Neural cell (in vitro differentiated cells): ENCODE data around the gene YWHAQ.

Experiments
- CTCF ChIP-seq: fragments of 450-650 bp; IDR thresholded peaks from 2 replicates; pipeline ENCODE4 v1.5.1; 2014; ENCODE audit warnings: antibody characterized with exemption, mild to moderate bottlenecking, moderate library complexity; ENCODE audit not compliant: poor library complexity, severe bottlenecking
- EP300 ChIP-seq: fragments of 450-650 bp; conservative IDR thresholded peaks from 2 replicates; pipeline ENCODE4 v1.6.1; 2014; ENCODE audit warnings: antibody characterized with exemption, mild to moderate bottlenecking, moderate library complexity; ENCODE audit not compliant: poor library complexity, severe bottlenecking
- EZH2 ChIP-seq: fragments of 200-600, 300-800 bp; shearing (Covaris generic), sonication (generic); IDR thresholded peaks from 2 replicates; pipeline ENCODE4 v1.6.1; 2014; ENCODE audit warnings: antibody characterized with exemption, low read length, borderline replicate concordance, mild to moderate bottlenecking; ENCODE audit not compliant: insufficient read depth, poor library complexity, severe bottlenecking
- MXI1 ChIP-seq: fragments of 450-650 bp; conservative IDR thresholded peaks from 2 replicates; pipeline ENCODE4 v1.6.1; 2014; ENCODE audit warnings: antibody characterized with exemption, mild to moderate bottlenecking; ENCODE audit not compliant: poor library complexity, severe bottlenecking
- POLR2AphosphoS5 ChIP-seq: IDR thresholded peaks from 2 replicates; pipeline ENCODE4 v1.6.1; 2012
- RAD21 ChIP-seq: fragments of 450-650 bp; conservative IDR thresholded peaks from 2 replicates; pipeline ENCODE4 v1.6.1; 2014; ENCODE audit warnings: antibody characterized with exemption, mild to moderate bottlenecking, moderate library complexity
- REST ChIP-seq: IDR thresholded peaks from 2 replicates; pipeline ENCODE4 v1.6.1; 2012; ENCODE audit warnings: borderline replicate concordance

GRCh38 chr2:9674891-9675414, 44.2 kb upstream of the YWHAQ start:
- TF ChIP-seq CTCF: no peak
- no peak for TF ChIP-seq EZH2
- TF ChIP-seq POLR2AphosphoS5: no peak
- TF ChIP-seq EP300: no peak
- TF ChIP-seq RAD21: no peak
- no peak for TF ChIP-seq REST
- TF ChIP-seq MXI1: no peak
